ENCODE data around the gene C1QTNF2. TPM values are rescaled to one million over a fixed set of nuclear protein-coding genes. Genes with fewer than 3 reads are reported as not detected.
A peak's percentile ranks its signal among the peaks of the same experiment; 100 is the strongest.

The C1QTNF2 gene
- total and polyA plus RNA-seq, 2 of the 8 experiments (the other 6 are each of a cell fraction or from before 2014, with no cell fraction given): 1.0 to 2.0 TPM

DNA sequence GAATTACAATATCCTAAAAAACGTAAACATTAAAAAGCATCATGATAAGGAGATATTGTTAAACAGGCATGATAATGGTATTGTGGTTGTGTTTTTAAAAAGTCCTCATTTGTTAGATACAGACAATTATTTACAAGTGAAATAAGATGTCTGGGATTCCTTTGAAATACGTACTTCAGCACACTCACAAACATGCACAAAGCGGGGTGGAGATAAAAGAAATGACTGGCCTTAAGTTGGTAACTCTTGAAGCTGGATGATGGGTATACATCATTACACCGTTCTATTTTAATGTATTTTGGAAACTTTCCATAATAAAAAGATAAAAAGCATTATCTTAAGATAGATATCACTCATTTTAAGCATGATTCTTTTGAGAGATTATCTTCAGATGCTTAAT, 28.4 kb upstream of the C1QTNF2 start:
- H2AFZ ChIP-seq (ENCODE audit: low read length): no peak overlapping the region
- no peak for TF ChIP-seq MAX (IDR thresholded peaks at IDR 0.05)
- TF ChIP-seq SP1 (IDR thresholded peaks at IDR 0.05; ENCODE audit: low read depth, low read length): no peak
- no peak for TF ChIP-seq CHD1 (IDR thresholded peaks at IDR 0.05; ENCODE audit: low read depth, low read length)
- no peak for TF ChIP-seq E2F6 (IDR thresholded peaks at IDR 0.05)
- TF ChIP-seq HDAC6 (IDR thresholded peaks at IDR 0.05; ENCODE audit: low read depth, low read length): no peak
- TF ChIP-seq TAF7 (optimal IDR thresholded peaks at IDR 0.05; ENCODE audit: borderline replicate concordance, low read depth, low read length): no peak
- no peak for TF ChIP-seq TEAD4 (IDR thresholded peaks at IDR 0.05; ENCODE audit: low read depth, low read length)
- no peak for TF ChIP-seq YY1 (IDR thresholded peaks at IDR 0.05; ENCODE audit: low read depth, low read length)
- TF ChIP-seq MAFK (IDR thresholded peaks at IDR 0.05; ENCODE audit: low read depth, low read length): no peak
- no peak for TF ChIP-seq KDM1A (IDR thresholded peaks at IDR 0.05; ENCODE audit: borderline replicate concordance, low read length)
- no peak for TF ChIP-seq ATF3 (IDR thresholded peaks at IDR 0.05; ENCODE audit: insufficient read depth, low read depth, low read length)
- TF ChIP-seq CEBPB (IDR thresholded peaks at IDR 0.05; ENCODE audit: low read depth, low read length): no peak
- no peak for TF ChIP-seq KDM5A (IDR thresholded peaks at IDR 0.05; ENCODE audit: low read length)

More for the DNA sequence above, 28.4 kb upstream of the C1QTNF2 start:
- Histone ChIP-seq H3K9ac (replicated peaks in 1 of 4; ENCODE audit: extremely low read depth in 1 of 4, low read depth in 3 of 4, low read length in 3 of 4) (peak overlapping the region in 1 of 4 experiments; percentile 78; a peak in 2 of 7 replicates), H2BK12ac (ENCODE audit: low read depth, low read length) (no peak overlapping the region), H2BK120ac (replicated peaks; ENCODE audit: low read depth, low read length) (no peak overlapping the region), H3K27ac (ENCODE audit: low read depth, low read length) (no peak overlapping the region), H3K27me3 (replicated peaks in 1 of 4; ENCODE audit: control insufficient read depth in 3 of 4, extremely low read depth in 1 of 4, insufficient read depth in 3 of 4, low read length in 3 of 4) (no peaks in the 10 kb centered on the region), H4K8ac (ENCODE audit: extremely low read depth, insufficient read depth, low read length) (no peak overlapping the region), H3K23ac (ENCODE audit: insufficient read length) (no peak overlapping the region), H3K4me2 (ENCODE audit: insufficient read depth in 1 of 2, low read depth in 2 of 2, low read length in 2 of 2) (peak overlapping the region; percentile 87 to 90), H4K5ac (ENCODE audit: insufficient read length, low read depth, low read length) (no peak overlapping the region), H2BK5ac (ENCODE audit: low read depth, low read length) (no peak overlapping the region), H3K79me1 (ENCODE audit: low read depth, low read length) (no peaks in the 10 kb centered on the region), H3K14ac (ENCODE audit: insufficient read length) (no peak overlapping the region), H2AK5ac (ENCODE audit: low read depth, low read length) (no peak overlapping the region), H3K4me3 (ENCODE audit: extremely low read depth in 1 of 4, insufficient read depth in 2 of 4, low read depth in 3 of 4, low read length in 4 of 4) (peak overlapping the region; percentile 63 to 86 (median 83); a peak in 7 of 8 replicates), H3K9me3 (ENCODE audit: insufficient read depth in 2 of 2, low read depth in 1 of 2, low read length in 1 of 2) (no peaks in the 10 kb centered on the region), H3K23me2 (ENCODE audit: low read depth, low read length) (peaks cover 3% of the 10 kb centered on the region), H2BK15ac (ENCODE audit: low read length) (no peak overlapping the region), H4K20me1 (replicated peaks in 1 of 2; ENCODE audit: control insufficient read depth in 1 of 2, insufficient read depth in 2 of 2, low read length in 2 of 2) (no peaks in the 10 kb centered on the region), H3K36me3 (ENCODE audit: control insufficient read depth in 2 of 4, insufficient read depth in 4 of 4, low read length in 3 of 4) (peaks cover under 1 to 16% (median 11%) of the 10 kb centered on the region in 4 experiments; a peak in 6 of 8 replicates), H3K18ac (ENCODE audit: extremely low read depth, low read length) (no peak overlapping the region), H4K91ac (replicated peaks; ENCODE audit: insufficient read length, low read length) (no peak overlapping the region), H2BK20ac (ENCODE audit: low read length) (no peak overlapping the region), H3K4ac (replicated peaks; ENCODE audit: insufficient read length, low read depth, low read length) (no peak overlapping the region), H3K56ac (replicated peaks; ENCODE audit: insufficient read length, low read depth, low read length) (no peak overlapping the region), H3K79me2 (ENCODE audit: control insufficient read depth in 1 of 2, insufficient read depth in 2 of 2, low read length in 2 of 2) (peaks cover 0 to 21% of the 10 kb centered on the region in 2 experiments; a peak in 2 of 4 replicates), H3K4me1 (replicated peaks in 1 of 4; ENCODE audit: control insufficient read depth in 3 of 4, insufficient read depth in 4 of 4, low read length in 3 of 4) (peaks cover 0 to 5% (median 0%) of the 10 kb centered on the region in 4 experiments; a peak in 3 of 7 replicates)
- FAIRE-seq (no peak), DNase-seq (ENCODE audit: low read depth in 1 of 2, low spot score in 2 of 2) (no peak)
- 68% methylated on average over 4 of the region's 4 CpGs; no CpG with 5 or more reads in 1 of the 2 experiments for WGBS, 2 experiments (ENCODE audit: extremely low coverage in 1 of 2, insufficient coverage in 1 of 2, insufficient read length in 1 of 2, insufficient replicate concordance in 2 of 2, low coverage in 1 of 2, low lambda C conversion rate in 2 of 2, missing lambda C conversion rate in 1 of 2)
- ChIA-PET CTCF (ENCODE audit: partially characterized antibody) (interaction anchor here (1.3 kb wide), 1 partner anchor 53 kb away, joined by 3 read pairs; no protein-coding TSS in a partner anchor), POLR2A (ENCODE audit: partially characterized antibody) (interaction anchor here (0.7 to 1.9 kb wide), 2 partner anchors 23 to 172 kb away, joined by 3 to 4 read pairs; partner anchors contain the start of gene PTTG1)
